K562 (cell line): Measurements from ENCODE around the gene UQCRHL. TPM values are rescaled to one million over a fixed set of nuclear protein-coding genes. Genes with fewer than 3 reads are reported as not detected.

Experiments used
- CHD2 ChIP-seq: IDR thresholded peaks from 2 replicates; pipeline ENCODE4 v1.6.1; 2011; ENCODE audit warnings: low read depth, low read length
- FOXA1 ChIP-seq: fragments of 450-650 bp; IDR thresholded peaks from 2 replicates; pipeline ENCODE4 v1.6.1; 2016; ENCODE audit warnings: mild to moderate bottlenecking, borderline replicate concordance
- FOXM1 ChIP-seq, 2 experiments: fragments of 450-650 bp in 1 of 2; sonication (generic) in 1 of 2; formaldehyde crosslinking in 1 of 2; IDR thresholded peaks; 2 replicates each; pipeline versions ENCODE4 v1.6.1 to v1.9.0; 2017 to 2022; ENCODE audit warnings: low read depth in 2 of 2, mild to moderate bottlenecking in 2 of 2, missing genetic modification reagents in 1 of 2, moderate library complexity in 1 of 2
- GABPB1 ChIP-seq: sonication (generic); formaldehyde crosslinking; IDR thresholded peaks from 2 replicates; pipeline ENCODE4 v1.8.0; 2022; ENCODE audit warnings: mild to moderate bottlenecking, missing genetic modification reagents
- KDM5B ChIP-seq: fragments of 200-600 bp; sonication (generic); IDR thresholded peaks from 2 replicates; pipeline ENCODE4 v1.6.1; 2012; ENCODE audit warnings: low read depth, mild to moderate bottlenecking, moderate library complexity, low read length, control low read depth, inconsistent platforms; ENCODE audit not compliant: insufficient replicate concordance
- MIER1 ChIP-seq: fragments of 450-650 bp; IDR thresholded peaks from 2 replicates; pipeline ENCODE4 v1.6.1; 2016; ENCODE audit warnings: antibody characterized with exemption, mild to moderate bottlenecking, low read depth
- NR1H2 ChIP-seq: sonication (generic); formaldehyde crosslinking; IDR thresholded peaks from 2 replicates; pipeline ENCODE4 v1.4.0; 2020; ENCODE audit warnings: mild to moderate bottlenecking, missing genetic modification reagents
- OTX1 ChIP-seq: fragments of 450-650 bp; formaldehyde crosslinking; IDR thresholded peaks from 2 replicates; pipeline ENCODE4 v1.4.0; 2022; ENCODE audit warnings: mild to moderate bottlenecking
- POLR3G ChIP-seq: IDR thresholded peaks from 2 replicates; pipeline ENCODE4 v1.6.1; 2011; ENCODE audit not compliant: insufficient read length, insufficient replicate concordance; ENCODE audit errors: extremely low read depth
- SIN3B ChIP-seq: fragments of 450-650 bp; IDR thresholded peaks from 2 replicates; pipeline ENCODE4 v1.6.1; 2017; ENCODE audit warnings: low read depth, mild to moderate bottlenecking, moderate library complexity
- SRSF3 ChIP-seq: fragments of 200-400 bp; formaldehyde crosslinking; IDR thresholded peaks from 2 replicates; pipeline ENCODE4 v1.6.1; 2016; ENCODE audit warnings: mild to moderate bottlenecking, low read length, moderate library complexity; ENCODE audit not compliant: insufficient read depth
- TRIM28 ChIP-seq: fragments of 450-650 bp; IDR thresholded peaks from 2 replicates; pipeline ENCODE4 v1.6.1; 2017
- YBX1 ChIP-seq: fragments of 450-650 bp; IDR thresholded peaks from 2 replicates; pipeline ENCODE4 v1.7.1; 2016; ENCODE audit warnings: mild to moderate bottlenecking
- ZNF407 ChIP-seq: fragments of 450-650 bp; IDR thresholded peaks from 2 replicates; pipeline ENCODE4 v1.6.1; 2016; ENCODE audit warnings: low read depth
- polyA plus RNA-seq, 8 experiments: library from polyadenylated mRNA; depleted of rRNA in 4 of 8; stranded (reverse) in 5 of 8; unstranded in 3 of 8; fragments of >200 nt; fragmentation: Nextera tagmentation in 2 of 8; fragmentation: Illumina TruSeq in 1 of 8; extraction: Ambion mirVana in 2 of 8; extraction: Trizol in 1 of 8; gene quantifications; 2 replicates each; pipeline versions ENCODE4 v1.2.1 to v1.2.3, GENCODE V29; 2011 to 2014; ENCODE audit warnings: inconsistent platforms in 1 of 8, missing spikeins in 1 of 8
- total RNA-seq, 7 experiments: library from RNA; depleted of rRNA in 6 of 7; stranded (reverse); fragments of >200 nt in 6 of 7; fragmentation: Illumina TruSeq in 2 of 7; extraction: Trizol in 2 of 7; gene quantifications; 2 replicates each; pipeline versions ENCODE4 v1.2.1 to v1.2.3, GENCODE V29; 2011 to 2021; ENCODE audit warnings: low replicate concordance in 1 of 7
- TF ChIP-seq, protein P1 (sequence below): fragments of 250-450 bp; sonication (Bioruptor Pico); IDR thresholded peaks from 2 replicates; pipeline ENCODE4 v1.8.0; 2021; ENCODE audit warnings: moderate library complexity, mild to moderate bottlenecking, inconsistent platforms
- TF ChIP-seq, protein P2 (sequence below): IDR thresholded peaks from 3 replicates; pipeline ENCODE4 v1.6.1; 2011; ENCODE audit warnings: borderline replicate concordance, mild to moderate bottlenecking; ENCODE audit not compliant: insufficient read length, insufficient read depth

UQCRHL gene
- total and polyA plus RNA-seq, 9 of the 15 experiments (the other 6 are each of a cell fraction or from before 2014, with no cell fraction given) = 5.1 to 41.3 (median 21.8) TPM

DNA sequence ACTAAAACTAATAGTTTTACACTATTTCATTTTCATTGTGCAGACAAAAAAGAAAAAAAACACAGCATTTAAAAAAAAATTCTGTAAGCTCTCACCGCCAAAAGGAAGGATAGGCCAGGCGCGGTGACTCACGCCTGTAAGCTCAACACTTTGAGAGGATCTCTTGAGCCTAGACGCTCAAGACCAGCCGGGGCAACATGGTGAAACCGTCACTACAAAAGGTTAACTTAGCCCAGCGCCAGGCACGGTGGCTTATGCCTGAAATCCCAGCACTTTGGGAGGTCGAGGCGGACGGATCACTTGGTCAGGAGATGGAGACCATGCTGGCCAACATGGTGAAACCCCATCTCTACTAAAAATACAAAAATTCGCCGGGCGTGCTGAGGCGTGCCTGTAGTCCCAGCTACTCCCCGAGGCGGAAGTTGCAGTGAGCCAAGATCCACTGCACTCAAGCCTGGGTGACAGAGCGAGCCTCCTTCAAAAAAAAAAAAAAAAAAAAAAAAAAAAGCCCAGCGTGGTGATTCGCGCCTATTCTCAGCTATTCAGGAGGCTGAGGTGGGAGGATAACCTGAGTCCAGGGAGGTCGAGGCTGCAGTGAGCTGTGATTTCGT, 25.7 kb upstream of the UQCRHL start (continued):
- TF ChIP-seq FOXA1 = no peak
- no peak for TF ChIP-seq TRIM28
- no peak for TF ChIP-seq MIER1
- no peak for TF ChIP-seq SRSF3
- TF ChIP-seq NR1H2 (CRISPR knock-in tag) = 0 out of 2 replicates have a peak, but pooled peaks have one; percentile 72
- TF ChIP-seq SIN3B = no peak
- no peak for TF ChIP-seq YBX1
- TF ChIP-seq, protein P1, sequence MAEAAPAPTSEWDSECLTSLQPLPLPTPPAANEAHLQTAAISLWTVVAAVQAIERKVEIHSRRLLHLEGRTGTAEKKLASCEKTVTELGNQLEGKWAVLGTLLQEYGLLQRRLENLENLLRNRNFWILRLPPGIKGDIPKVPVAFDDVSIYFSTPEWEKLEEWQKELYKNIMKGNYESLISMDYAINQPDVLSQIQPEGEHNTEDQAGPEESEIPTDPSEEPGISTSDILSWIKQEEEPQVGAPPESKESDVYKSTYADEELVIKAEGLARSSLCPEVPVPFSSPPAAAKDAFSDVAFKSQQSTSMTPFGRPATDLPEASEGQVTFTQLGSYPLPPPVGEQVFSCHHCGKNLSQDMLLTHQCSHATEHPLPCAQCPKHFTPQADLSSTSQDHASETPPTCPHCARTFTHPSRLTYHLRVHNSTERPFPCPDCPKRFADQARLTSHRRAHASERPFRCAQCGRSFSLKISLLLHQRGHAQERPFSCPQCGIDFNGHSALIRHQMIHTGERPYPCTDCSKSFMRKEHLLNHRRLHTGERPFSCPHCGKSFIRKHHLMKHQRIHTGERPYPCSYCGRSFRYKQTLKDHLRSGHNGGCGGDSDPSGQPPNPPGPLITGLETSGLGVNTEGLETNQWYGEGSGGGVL (CRISPR knock-in tag) = no peak
- peak; percentile 44 for TF ChIP-seq GABPB1
- no peak for TF ChIP-seq CHD2
- no peak for TF ChIP-seq POLR3G
- TF ChIP-seq ZNF407 = no peak
- peak; percentile 34; the same call in 1 of the 2 replicates for TF ChIP-seq FOXM1 (IDR thresholded peaks at IDR 0.05; ENCODE audit: low read depth)
- TF ChIP-seq FOXM1 (CRISPR knock-in tag; IDR thresholded peaks at IDR 0.05; ENCODE audit: low read depth) = no peak
- TF ChIP-seq KDM5B = peak; percentile 74
- TF ChIP-seq, protein P2, sequence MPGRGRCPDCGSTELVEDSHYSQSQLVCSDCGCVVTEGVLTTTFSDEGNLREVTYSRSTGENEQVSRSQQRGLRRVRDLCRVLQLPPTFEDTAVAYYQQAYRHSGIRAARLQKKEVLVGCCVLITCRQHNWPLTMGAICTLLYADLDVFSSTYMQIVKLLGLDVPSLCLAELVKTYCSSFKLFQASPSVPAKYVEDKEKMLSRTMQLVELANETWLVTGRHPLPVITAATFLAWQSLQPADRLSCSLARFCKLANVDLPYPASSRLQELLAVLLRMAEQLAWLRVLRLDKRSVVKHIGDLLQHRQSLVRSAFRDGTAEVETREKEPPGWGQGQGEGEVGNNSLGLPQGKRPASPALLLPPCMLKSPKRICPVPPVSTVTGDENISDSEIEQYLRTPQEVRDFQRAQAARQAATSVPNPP = no peak
- TF ChIP-seq OTX1 (CRISPR knock-in tag) = no peak
